IMR-90 (cell line): ENCODE results near the gene SLC66A1. TPM values are rescaled to one million over a fixed set of nuclear protein-coding genes. Genes with fewer than 3 reads are reported as not detected.

ENCODE experiments used
- ATAC-seq: fragments of 200-7000 bp; cut with Tn5 transposase; 2 replicates; pipeline ENCODE4 v1.9.1; 2020; ENCODE audit warnings: low read depth, mild to moderate bottlenecking, moderate library complexity
- BruUV-seq: library from RNA; stranded (reverse); fragments of 400-500 nt; replicated peaks from 2 replicates; lab custom pipeline; 2021; lab: Mats Ljungman, UMichigan
- CTCF ChIA-PET: fragments of 300-600 bp; formaldehyde crosslinking; extraction: SDS; loops from one replicate; lab custom pipeline; 2021; ENCODE audit warnings: antibody characterized with exemption; lab: Yijun Ruan, JAX
- POLR2A ChIA-PET: fragments of 300-600 bp; sonication (Branson Sonifier 250); formaldehyde crosslinking; loops from one replicate; lab custom pipeline; 2022; ENCODE audit warnings: antibody characterized with exemption; ENCODE audit not compliant: unreplicated experiment; lab: Charles Lee
- DNase-seq: peaks from one replicate; pipeline ENCODE4 v3.0.0; 2013
- H2AFZ ChIP-seq: replicated peaks from 2 replicates; pipeline ENCODE3; 2013; ENCODE audit warnings: low read length, mild to moderate bottlenecking; ENCODE audit not compliant: poor library complexity
- H2AK5ac ChIP-seq: 2 replicates; pipeline ENCODE4 v1.6.1; 2013; ENCODE audit warnings: low read depth, low read length, inconsistent platforms
- H2AK9ac ChIP-seq: replicated peaks from 2 replicates; pipeline ENCODE3; 2013; ENCODE audit warnings: mild to moderate bottlenecking, low read depth, low read length, moderate library complexity; ENCODE audit not compliant: poor library complexity
- H2BK120ac ChIP-seq: 2 replicates; pipeline ENCODE4 v1.6.1; 2013; ENCODE audit warnings: low read depth, low read length, inconsistent platforms
- H2BK15ac ChIP-seq: 3 replicates; pipeline ENCODE4 v1.6.1; 2013; ENCODE audit warnings: low read depth, low read length, inconsistent platforms
- H2BK20ac ChIP-seq: 2 replicates; pipeline ENCODE4 v1.6.1; 2013; ENCODE audit warnings: low read depth, mild to moderate bottlenecking, inconsistent platforms, low read length, moderate library complexity
- H2BK5ac ChIP-seq: 2 replicates; pipeline ENCODE4 v1.6.1; 2013; ENCODE audit warnings: mild to moderate bottlenecking, low read depth, low read length, inconsistent platforms; ENCODE audit not compliant: poor library complexity, severe bottlenecking
- H3K14ac ChIP-seq: replicated peaks from 2 replicates; pipeline ENCODE4 v1.6.1; 2013; ENCODE audit warnings: low read depth, low read length, inconsistent platforms
- H3K18ac ChIP-seq: 2 replicates; pipeline ENCODE4 v1.6.1; 2013; ENCODE audit warnings: low read depth, low read length, control low read depth
- H3K23ac ChIP-seq: 2 replicates; pipeline ENCODE4 v1.6.1; 2013; ENCODE audit warnings: low read depth, low read length, inconsistent platforms
- H3K27ac ChIP-seq: 2 replicates; pipeline ENCODE4 v1.5.1; 2013; ENCODE audit warnings: mild to moderate bottlenecking, control low read depth, low read length; ENCODE audit not compliant: insufficient read depth
- H3K27me3 ChIP-seq: 2 replicates; pipeline ENCODE4 v1.6.1; 2013; ENCODE audit warnings: low read length; ENCODE audit not compliant: control insufficient read depth, insufficient read depth
- H3K36me3 ChIP-seq: 2 replicates; pipeline ENCODE4 v1.6.1; 2013; ENCODE audit warnings: low read length, mixed read lengths; ENCODE audit not compliant: control insufficient read depth, insufficient read depth
- H3K4ac ChIP-seq: 2 replicates; pipeline ENCODE4 v1.6.1; 2013; ENCODE audit warnings: low read depth, low read length, inconsistent platforms
- H3K4me1 ChIP-seq: 2 replicates; pipeline ENCODE4 v1.6.1; 2013; ENCODE audit warnings: low read length, mixed read lengths; ENCODE audit not compliant: control insufficient read depth, insufficient read depth
- H3K4me2 ChIP-seq: 2 replicates; pipeline ENCODE4 v1.6.1; 2013; ENCODE audit warnings: low read depth, mild to moderate bottlenecking, control low read depth, low read length, moderate library complexity
- H3K4me3 ChIP-seq: 2 replicates; pipeline ENCODE4 v1.5.1; 2013; ENCODE audit warnings: low read depth, mild to moderate bottlenecking, control low read depth, low read length, moderate library complexity; ENCODE audit not compliant: insufficient read depth
- H3K56ac ChIP-seq: 2 replicates; pipeline ENCODE4 v1.6.1; 2013; ENCODE audit warnings: low read length, inconsistent platforms; ENCODE audit not compliant: insufficient read depth; ENCODE audit errors: extremely low read depth
- H3K79me1 ChIP-seq, 2 experiments: 2 replicates each; pipeline ENCODE4 v1.6.1; 2013; ENCODE audit warnings: low read length in 2 of 2, inconsistent platforms in 1 of 2, low read depth in 1 of 2
- H3K9ac ChIP-seq: 2 replicates; pipeline ENCODE4 v1.6.1; 2013; ENCODE audit warnings: low read depth, low read length, control low read depth
- H3K9me1 ChIP-seq: 2 replicates; pipeline ENCODE4 v1.6.1; 2013; ENCODE audit warnings: low read length, inconsistent platforms; ENCODE audit not compliant: insufficient read depth
- H3K9me3 ChIP-seq: 2 replicates; pipeline ENCODE4 v1.6.1; 2013; ENCODE audit warnings: low read length; ENCODE audit not compliant: control insufficient read depth, insufficient read depth
- H4K20me1 ChIP-seq: 2 replicates; pipeline ENCODE4 v1.6.1; 2013; ENCODE audit warnings: low read length, inconsistent platforms; ENCODE audit not compliant: insufficient read depth
- H4K5ac ChIP-seq: 2 replicates; pipeline ENCODE4 v1.6.1; 2013; ENCODE audit warnings: mild to moderate bottlenecking, low read depth, low read length, control low read depth
- H4K8ac ChIP-seq, 2 experiments: 2 replicates each; pipeline ENCODE4 v1.6.1; 2013; ENCODE audit warnings: low read depth in 2 of 2, low read length in 2 of 2, control low read depth in 1 of 2, inconsistent platforms in 1 of 2
- H4K91ac ChIP-seq: 2 replicates; pipeline ENCODE4 v1.6.1; 2013; ENCODE audit warnings: low read depth, low read length, inconsistent platforms; ENCODE audit not compliant: insufficient read depth
- BHLHE40 ChIP-seq: fragments of 150-350 bp; IDR thresholded peaks from 2 replicates; pipeline ENCODE4 v1.6.1; 2016; ENCODE audit warnings: mild to moderate bottlenecking, low read depth, low read length
- CEBPB ChIP-seq: IDR thresholded peaks from 2 replicates; pipeline ENCODE4 v1.6.1; 2012; ENCODE audit warnings: low read depth, low read length, improper control_type of control experiment
- MAFK ChIP-seq: IDR thresholded peaks from 2 replicates; pipeline ENCODE4 v1.6.1; 2012; ENCODE audit warnings: low read depth, low read length, improper control_type of control experiment
- MAZ ChIP-seq: IDR thresholded peaks from 2 replicates; pipeline ENCODE4 v1.6.1; 2012; ENCODE audit warnings: low read depth, mild to moderate bottlenecking, low read length, improper control_type of control experiment, moderate library complexity, borderline replicate concordance
- MXI1 ChIP-seq: IDR thresholded peaks from 2 replicates; pipeline ENCODE4 v1.6.1; 2012; ENCODE audit warnings: low read depth, mild to moderate bottlenecking, low read length, moderate library complexity, borderline replicate concordance
- NFE2L2 ChIP-seq: fragments of 150-350 bp; IDR thresholded peaks from 2 replicates; pipeline ENCODE4 v1.6.1; 2016; ENCODE audit warnings: low read depth, mild to moderate bottlenecking, low read length
- POLR2A ChIP-seq: IDR thresholded peaks from 2 replicates; pipeline ENCODE4 v1.6.1; 2012; ENCODE audit warnings: mild to moderate bottlenecking, low read depth, low read length
- RFX5 ChIP-seq: IDR thresholded peaks from 2 replicates; pipeline ENCODE4 v1.8.0; 2012; ENCODE audit warnings: low read depth, mild to moderate bottlenecking, low read length, moderate library complexity
- WGBS, 2 experiments: methylation state at CpG; one replicate each; pipeline versions ENCODE4 v1.1.5 to v1.1.7; 2013; ENCODE audit warnings: missing lambda C conversion rate in 2 of 2; ENCODE audit not compliant: insufficient read length in 1 of 2; ENCODE audit errors: extremely low coverage in 2 of 2; 5-methylcytosine and 5-hydroxymethylcytosine counted together
- dilution Hi-C: fragments of 300-500 bp; cut with HindIII; formaldehyde crosslinking; loops from one replicate; pipeline ENCODE4 v1.14.3; 2018; ENCODE audit warnings: low sequenced_read_pairs; ENCODE audit not compliant: unreplicated experiment
- in situ Hi-C: fragments of 300-500 bp; cut with MboI; formaldehyde crosslinking; loops from 3 replicates; pipeline ENCODE4 v1.14.3; 2019; ENCODE audit warnings: low sequenced_read_pairs, inconsistent platforms, mixed read lengths
- intact Hi-C: fragments of 100-400 bp; cut with micrococcal nuclease; formaldehyde crosslinking; loops from 2 replicates; pipeline ENCODE4 v1.10.0; 2022
- polyA plus RNA-seq, 3 experiments: library from polyadenylated mRNA; depleted of rRNA; stranded (reverse); fragments of >200 nt; gene quantifications; 2 replicates each; pipeline ENCODE4 v1.2.3, GENCODE V29; 2012; ENCODE audit warnings: low replicate concordance in 1 of 3
- total RNA-seq: library from RNA; depleted of rRNA; stranded (reverse); fragments of >200 nt; gene quantifications from 2 replicates; pipeline ENCODE4 v1.2.3, GENCODE V29; 2012
- TF ChIP-seq, protein P1 (sequence below): conservative IDR thresholded peaks from 2 replicates; pipeline ENCODE4 v1.5.1; 2012; ENCODE audit warnings: mild to moderate bottlenecking, low read depth, low read length, improper control_type of control experiment

Gene SLC66A1
- total and polyA plus RNA-seq, 2 of the 4 experiments (the other 2 are of a cell fraction): 6.8 to 18.9 TPM

GRCh38 chr1:19368964-19369363 lies 56.8 kb downstream of the SLC66A1 start:
- Histone ChIP-seq H3K9me3 (no peaks in the 10 kb centered on the region), H3K14ac (no peak overlapping the region), H4K20me1 (peaks cover 79% of the 10 kb centered on the region), H4K91ac (no peak overlapping the region), H4K8ac (no peak overlapping the region), H3K18ac (no peak overlapping the region), H3K4me1 (no peaks in the 10 kb centered on the region), H2AK5ac (no peak overlapping the region), H3K4me2 (no peak overlapping the region), H3K9me1 (peaks cover 37% of the 10 kb centered on the region), H3K27ac (no peak overlapping the region), H2BK5ac (no peak overlapping the region), H2AFZ (no peak overlapping the region), H3K9ac (no peak overlapping the region), H2BK120ac (no peak overlapping the region), H3K56ac (no peak overlapping the region), H3K79me1 (peaks cover 43 to 92% of the 10 kb centered on the region in 2 experiments), H3K36me3 (peaks cover 43% of the 10 kb centered on the region), H3K23ac (no peak overlapping the region), H3K4ac (no peak overlapping the region), H3K4me3 (no peak overlapping the region), H2AK9ac (no peak overlapping the region), H2BK20ac (no peak overlapping the region), H3K27me3 (no peaks in the 10 kb centered on the region), H2BK15ac (no peak overlapping the region), H4K5ac (no peak overlapping the region)
- no peak for ATAC-seq
- dilution Hi-C loops (no loop called here), in situ Hi-C loops (no loop called here), intact Hi-C loops (no loop called here)
- no peak for DNase-seq
- TF ChIP-seq MXI1 (no peak), NFE2L2 (no peak), MAZ (no peak), CEBPB (no peak), POLR2A (no peak), BHLHE40 (no peak), RFX5 (no peak), MAFK (no peak)
- TF ChIP-seq, protein P1, sequence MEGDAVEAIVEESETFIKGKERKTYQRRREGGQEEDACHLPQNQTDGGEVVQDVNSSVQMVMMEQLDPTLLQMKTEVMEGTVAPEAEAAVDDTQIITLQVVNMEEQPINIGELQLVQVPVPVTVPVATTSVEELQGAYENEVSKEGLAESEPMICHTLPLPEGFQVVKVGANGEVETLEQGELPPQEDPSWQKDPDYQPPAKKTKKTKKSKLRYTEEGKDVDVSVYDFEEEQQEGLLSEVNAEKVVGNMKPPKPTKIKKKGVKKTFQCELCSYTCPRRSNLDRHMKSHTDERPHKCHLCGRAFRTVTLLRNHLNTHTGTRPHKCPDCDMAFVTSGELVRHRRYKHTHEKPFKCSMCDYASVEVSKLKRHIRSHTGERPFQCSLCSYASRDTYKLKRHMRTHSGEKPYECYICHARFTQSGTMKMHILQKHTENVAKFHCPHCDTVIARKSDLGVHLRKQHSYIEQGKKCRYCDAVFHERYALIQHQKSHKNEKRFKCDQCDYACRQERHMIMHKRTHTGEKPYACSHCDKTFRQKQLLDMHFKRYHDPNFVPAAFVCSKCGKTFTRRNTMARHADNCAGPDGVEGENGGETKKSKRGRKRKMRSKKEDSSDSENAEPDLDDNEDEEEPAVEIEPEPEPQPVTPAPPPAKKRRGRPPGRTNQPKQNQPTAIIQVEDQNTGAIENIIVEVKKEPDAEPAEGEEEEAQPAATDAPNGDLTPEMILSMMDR: no peak
- ChIA-PET POLR2A (no interaction called here), CTCF (no interaction called here)
- WGBS, 2 experiments: 100% methylated on average over 1 of the region's 5 CpGs; no CpG with 5 or more reads in 1 of the 2 experiments
- BruUV-seq: no TSS peak
